Neural progenitor cell (in vitro differentiated cells): ENCODE results near the gene OR2AG2.

Experiments
- EZH2 ChIP-seq: fragments of 200-600 bp; sonication (generic); IDR thresholded peaks from 2 replicates; pipeline ENCODE4 v1.6.1; 2017; ENCODE audit warnings: antibody characterized with exemption, mild to moderate bottlenecking, moderate library complexity
- TF ChIP-seq, protein P1 (sequence below): fragments of 200-600 bp; sonication (generic); IDR thresholded peaks from 2 replicates; pipeline ENCODE4 v1.5.1; 2017; ENCODE audit warnings: antibody characterized with exemption, mild to moderate bottlenecking

DNA sequence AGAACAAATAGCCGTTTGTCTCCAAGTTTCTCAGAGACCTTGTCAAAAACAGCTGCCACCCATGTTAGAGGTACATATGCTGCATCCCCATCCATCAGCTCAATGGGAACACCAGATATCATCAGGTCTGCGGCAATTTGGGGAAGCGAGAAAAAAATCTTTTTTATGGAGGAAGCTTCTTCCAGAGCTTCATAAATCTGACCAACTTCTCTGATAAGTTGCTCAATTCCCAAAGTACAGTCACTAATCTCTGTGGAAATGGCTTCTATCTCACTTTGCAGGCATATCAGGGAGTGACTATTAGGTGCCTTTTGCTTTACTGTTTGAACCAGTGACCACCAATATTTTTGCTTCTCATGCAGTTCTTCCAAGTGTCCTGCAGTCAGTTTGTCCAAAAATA lies 54.4 kb downstream of the OR2AG2 start:
- TF ChIP-seq, protein P1, sequence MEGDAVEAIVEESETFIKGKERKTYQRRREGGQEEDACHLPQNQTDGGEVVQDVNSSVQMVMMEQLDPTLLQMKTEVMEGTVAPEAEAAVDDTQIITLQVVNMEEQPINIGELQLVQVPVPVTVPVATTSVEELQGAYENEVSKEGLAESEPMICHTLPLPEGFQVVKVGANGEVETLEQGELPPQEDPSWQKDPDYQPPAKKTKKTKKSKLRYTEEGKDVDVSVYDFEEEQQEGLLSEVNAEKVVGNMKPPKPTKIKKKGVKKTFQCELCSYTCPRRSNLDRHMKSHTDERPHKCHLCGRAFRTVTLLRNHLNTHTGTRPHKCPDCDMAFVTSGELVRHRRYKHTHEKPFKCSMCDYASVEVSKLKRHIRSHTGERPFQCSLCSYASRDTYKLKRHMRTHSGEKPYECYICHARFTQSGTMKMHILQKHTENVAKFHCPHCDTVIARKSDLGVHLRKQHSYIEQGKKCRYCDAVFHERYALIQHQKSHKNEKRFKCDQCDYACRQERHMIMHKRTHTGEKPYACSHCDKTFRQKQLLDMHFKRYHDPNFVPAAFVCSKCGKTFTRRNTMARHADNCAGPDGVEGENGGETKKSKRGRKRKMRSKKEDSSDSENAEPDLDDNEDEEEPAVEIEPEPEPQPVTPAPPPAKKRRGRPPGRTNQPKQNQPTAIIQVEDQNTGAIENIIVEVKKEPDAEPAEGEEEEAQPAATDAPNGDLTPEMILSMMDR = no peak
- TF ChIP-seq EZH2 = no peak
